ENCODE results near the gene DSC3. TPM values are rescaled to one million over a fixed set of nuclear protein-coding genes. Genes with fewer than 3 reads are reported as not detected.

DSC3 gene
- total RNA-seq, 1 donor from 2014 or later: 3.3 TPM

DNA sequence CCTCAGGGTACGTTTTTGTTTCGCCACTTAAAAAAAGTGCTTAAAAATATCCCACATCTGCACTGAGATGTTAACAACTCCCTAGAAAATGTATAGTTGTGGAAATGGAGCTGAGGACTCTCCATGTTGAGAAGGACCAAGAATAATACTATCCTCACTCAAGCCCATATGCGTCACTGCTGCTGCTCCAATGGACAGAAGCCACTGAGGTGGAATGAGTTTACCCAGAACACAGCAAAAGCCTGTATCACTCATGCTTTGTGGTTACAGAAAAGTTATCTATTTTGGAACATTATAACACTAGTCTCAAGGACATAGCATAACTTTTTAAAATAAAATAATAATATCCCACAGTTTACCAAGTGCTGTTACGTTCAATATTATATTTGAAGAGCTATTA lies 31.9 kb downstream of the DSC3 start:
- Histone ChIP-seq H3K36me3 (ENCODE audit: control insufficient read depth, insufficient read depth, low read length) (no peaks in the 10 kb centered on the region), H3K4me3 (ENCODE audit: low read depth, low read length) (no peak overlapping the region), H3K27me3 (ENCODE audit: control insufficient read depth, insufficient read depth, low read length) (no peaks in the 10 kb centered on the region)
- no peak for DNase-seq (ENCODE audit: low read depth)
- TF ChIP-seq, protein P1, sequence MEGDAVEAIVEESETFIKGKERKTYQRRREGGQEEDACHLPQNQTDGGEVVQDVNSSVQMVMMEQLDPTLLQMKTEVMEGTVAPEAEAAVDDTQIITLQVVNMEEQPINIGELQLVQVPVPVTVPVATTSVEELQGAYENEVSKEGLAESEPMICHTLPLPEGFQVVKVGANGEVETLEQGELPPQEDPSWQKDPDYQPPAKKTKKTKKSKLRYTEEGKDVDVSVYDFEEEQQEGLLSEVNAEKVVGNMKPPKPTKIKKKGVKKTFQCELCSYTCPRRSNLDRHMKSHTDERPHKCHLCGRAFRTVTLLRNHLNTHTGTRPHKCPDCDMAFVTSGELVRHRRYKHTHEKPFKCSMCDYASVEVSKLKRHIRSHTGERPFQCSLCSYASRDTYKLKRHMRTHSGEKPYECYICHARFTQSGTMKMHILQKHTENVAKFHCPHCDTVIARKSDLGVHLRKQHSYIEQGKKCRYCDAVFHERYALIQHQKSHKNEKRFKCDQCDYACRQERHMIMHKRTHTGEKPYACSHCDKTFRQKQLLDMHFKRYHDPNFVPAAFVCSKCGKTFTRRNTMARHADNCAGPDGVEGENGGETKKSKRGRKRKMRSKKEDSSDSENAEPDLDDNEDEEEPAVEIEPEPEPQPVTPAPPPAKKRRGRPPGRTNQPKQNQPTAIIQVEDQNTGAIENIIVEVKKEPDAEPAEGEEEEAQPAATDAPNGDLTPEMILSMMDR (IDR thresholded peaks at IDR 0.05; ENCODE audit: insufficient read depth, low read length, poor library complexity, severe bottlenecking): no peak

GRCh38 chr18:30999887-31000628 lies 42.5 kb downstream of the DSC3 start:
- H3K36me3 ChIP-seq (ENCODE audit: control insufficient read depth, insufficient read depth, low read length): no peaks in the 10 kb centered on the region
- DNase-seq (ENCODE audit: low read depth): no peak
- H3K27me3 ChIP-seq (ENCODE audit: control insufficient read depth, insufficient read depth, low read length): no peaks in the 10 kb centered on the region
- TF ChIP-seq, protein P1 (IDR thresholded peaks at IDR 0.05; ENCODE audit: insufficient read depth, low read length, poor library complexity, severe bottlenecking): no peak
- H3K4me3 ChIP-seq (ENCODE audit: low read depth, low read length): no peak overlapping the region

DNA sequence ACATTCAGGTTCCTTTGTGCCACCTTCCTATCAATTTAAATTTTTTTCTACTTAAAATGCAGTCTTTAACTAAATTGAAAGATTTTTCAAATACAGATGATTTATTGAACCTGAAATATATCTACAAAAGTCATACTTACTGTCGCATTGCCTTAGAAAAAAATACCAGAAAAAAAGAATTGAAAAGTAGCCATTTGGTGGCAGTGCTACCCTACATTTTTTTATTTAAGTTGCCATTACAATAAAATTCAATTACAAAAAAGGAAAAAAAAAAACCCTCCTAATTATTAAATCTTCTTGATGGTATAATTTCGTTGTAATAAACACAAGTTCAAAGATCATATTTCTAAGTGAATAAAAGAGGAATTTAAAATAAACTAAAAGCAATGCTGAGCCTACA lies 43.4 kb downstream of the DSC3 start:
- Histone ChIP-seq H3K27me3 (ENCODE audit: control insufficient read depth, insufficient read depth, low read length) (no peaks in the 10 kb centered on the region), H3K36me3 (ENCODE audit: control insufficient read depth, insufficient read depth, low read length) (no peaks in the 10 kb centered on the region), H3K4me3 (ENCODE audit: low read depth, low read length) (no peak overlapping the region)
- no peak for DNase-seq (ENCODE audit: low read depth)
- TF ChIP-seq, protein P1 (IDR thresholded peaks at IDR 0.05; ENCODE audit: insufficient read depth, low read length, poor library complexity, severe bottlenecking): no peak

- Histone ChIP-seq H3K4me3 (ENCODE audit: low read depth, low read length) (no peak overlapping the region), H3K27me3 (ENCODE audit: control insufficient read depth, insufficient read depth, low read length) (no peaks in the 10 kb centered on the region), H3K36me3 (ENCODE audit: control insufficient read depth, insufficient read depth, low read length) (no peaks in the 10 kb centered on the region)
- TF ChIP-seq, protein P1 (IDR thresholded peaks at IDR 0.05; ENCODE audit: insufficient read depth, low read length, poor library complexity, severe bottlenecking): no peak
- DNase-seq (ENCODE audit: low read depth): no peak
Observed at GRCh38 chr18:30997223-30997622, 45.3 kb downstream of the DSC3 start.

DNA sequence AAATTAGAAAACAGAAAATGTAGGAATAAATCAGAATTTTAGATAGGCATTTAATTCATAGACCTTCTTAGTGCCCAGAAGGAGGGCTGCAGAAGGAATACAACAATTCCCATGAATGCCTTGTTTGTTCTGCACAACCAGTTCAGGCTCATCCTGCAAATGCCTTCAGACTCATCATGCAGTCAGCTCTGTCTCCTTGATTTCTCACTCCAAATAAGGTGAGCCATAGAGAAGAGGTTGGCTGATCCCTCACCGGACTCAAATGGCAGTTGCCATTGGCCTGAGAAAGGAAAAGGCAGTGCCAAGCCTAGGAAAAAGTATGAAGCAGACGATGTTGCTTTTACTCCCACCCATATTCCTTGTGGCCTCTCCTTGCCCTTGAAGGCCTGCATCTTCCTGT lies 50.3 kb downstream of the DSC3 start:
- Histone ChIP-seq H3K4me3 (ENCODE audit: low read depth, low read length) (no peak overlapping the region), H3K36me3 (ENCODE audit: control insufficient read depth, insufficient read depth, low read length) (no peaks in the 10 kb centered on the region), H3K27me3 (ENCODE audit: control insufficient read depth, insufficient read depth, low read length) (no peaks in the 10 kb centered on the region)
- TF ChIP-seq, protein P1 (IDR thresholded peaks at IDR 0.05; ENCODE audit: insufficient read depth, low read length, poor library complexity, severe bottlenecking): no peak
- DNase-seq (ENCODE audit: low read depth): no peak

- no peaks in the 10 kb centered on the region for H3K27me3 ChIP-seq (ENCODE audit: control insufficient read depth, insufficient read depth, low read length)
- H3K36me3 ChIP-seq (ENCODE audit: control insufficient read depth, insufficient read depth, low read length): no peaks in the 10 kb centered on the region
- H3K4me3 ChIP-seq (ENCODE audit: low read depth, low read length): no peak overlapping the region
- TF ChIP-seq, protein P1 (IDR thresholded peaks at IDR 0.05; ENCODE audit: insufficient read depth, low read length, poor library complexity, severe bottlenecking): no peak
- DNase-seq (ENCODE audit: low read depth): no peak
Observed at GRCh38 chr18:30991397-30991796, 51.1 kb downstream of the DSC3 start.
